ENCODE measurements around the gene CLK3.
"Not testable (repeated sequence)": the region's sequence is repeated elsewhere in the genome, so short reads cannot be mapped to it uniquely, and the experiment has no call there.

CLK3 gene

GRCh38 chr15:74621936-74622335 lies 6.3 kb downstream of the CLK3 start:
- no peak for DNase-seq

- no peak for DNase-seq
Measured at GRCh38 chr15:74622758-74623157, 7.1 kb downstream of the CLK3 start.

- DNase-seq, result no peak
Measured at GRCh38 chr15:74624020-74624602, 8.5 kb downstream of the CLK3 start.

GRCh38 chr15:74625693-74626092 lies 10.1 kb downstream of the CLK3 start:
- no peak for DNase-seq

GRCh38 chr15:74626336-74626735 lies 10.7 kb downstream of the CLK3 start:
- DNase-seq, result no peak

- peak; percentile 24 for DNase-seq
Measured at GRCh38 chr15:74626752-74627692, 11.4 kb downstream of the CLK3 start.

GRCh38 chr15:74627766-74628165 lies 12.1 kb downstream of the CLK3 start:
- DNase-seq, result no peak

GRCh38 chr15:74628199-74628598 lies 12.6 kb downstream of the CLK3 start:
- DNase-seq, result no peak

GRCh38 chr15:74628949-74629348 lies 13.3 kb downstream of the CLK3 start:
- no peak for DNase-seq

GRCh38 chr15:74629696-74630095 lies 14.1 kb downstream of the CLK3 start:
- not testable (repeated sequence) for DNase-seq

GRCh38 chr15:74630284-74631086 lies 14.8 kb downstream of the CLK3 start:
- no peak for DNase-seq

GRCh38 chr15:74631087-74631385 lies 15.4 kb downstream of the CLK3 start:
- no peak for DNase-seq

GRCh38 chr15:74631408-74631807 lies 15.8 kb downstream of the CLK3 start:
- DNase-seq, result no peak

GRCh38 chr15:74631935-74632560 lies 16.4 kb downstream of the CLK3 start:
- peak; percentile 38 for DNase-seq

GRCh38 chr15:74632601-74633000 lies 17.0 kb downstream of the CLK3 start:
- no peak for DNase-seq

GRCh38 chr15:74633781-74634180 lies 18.1 kb downstream of the CLK3 start:
- DNase-seq, result no peak

GRCh38 chr15:74635228-74635627 lies 19.6 kb downstream of the CLK3 start:
- DNase-seq, result peak; percentile 73

GRCh38 chr15:74636984-74637383 lies 21.3 kb downstream of the CLK3 start:
- no peak for DNase-seq

GRCh38 chr15:74641151-74641550 lies 25.5 kb downstream of the CLK3 start:
- DNase-seq, result no peak

GRCh38 chr15:74642348-74642733 lies 26.7 kb downstream of the CLK3 start:
- DNase-seq, result no peak

GRCh38 chr15:74642734-74643664 lies 27.4 kb downstream of the CLK3 start:
- DNase-seq, result no peak

GRCh38 chr15:74643665-74644204 lies 28.1 kb downstream of the CLK3 start:
- no peak for DNase-seq
